SJSA1 (cell line): ENCODE data around the gene KCNH8. TPM values are rescaled to one million over a fixed set of nuclear protein-coding genes. Genes with fewer than 3 reads are reported as not detected.

Source experiments
- DNase-seq, 2 experiments: peaks; one replicate each; pipeline ENCODE4 v3.0.0-alpha.2; 2015 to 2020; ENCODE audit warnings: low spot score in 2 of 2, low read depth in 1 of 2
- H3K27ac ChIP-seq: fragments of 250-450 bp; sonication (Bioruptor Pico); 2 replicates; pipeline ENCODE4 v1.5.1; 2020; ENCODE audit warnings: mild to moderate bottlenecking, moderate library complexity
- H3K27me3 ChIP-seq: fragments of 250-450 bp; sonication (Bioruptor Pico); replicated peaks from 2 replicates; pipeline ENCODE4 v1.5.1; 2020; ENCODE audit warnings: mild to moderate bottlenecking, moderate library complexity
- H3K36me3 ChIP-seq: fragments of 250-450 bp; sonication (Bioruptor Pico); 2 replicates; pipeline ENCODE4 v1.5.1; 2020; ENCODE audit warnings: mild to moderate bottlenecking
- H3K4me1 ChIP-seq: fragments of 250-450 bp; sonication (Bioruptor Pico); replicated peaks from 2 replicates; pipeline ENCODE4 v1.6.1; 2021; ENCODE audit warnings: mild to moderate bottlenecking
- H3K4me3 ChIP-seq: fragments of 250-450 bp; sonication (Bioruptor Pico); 2 replicates; pipeline ENCODE4 v1.5.1; 2020; ENCODE audit warnings: mild to moderate bottlenecking
- H3K9me3 ChIP-seq: fragments of 250-450 bp; sonication (Bioruptor Pico); replicated peaks from 2 replicates; pipeline ENCODE4 v1.5.1; 2020; ENCODE audit warnings: mild to moderate bottlenecking
- total RNA-seq: library from RNA; depleted of rRNA; stranded (reverse); fragments of >200 nt; shearing (Covaris generic); gene quantifications from 2 replicates; pipeline ENCODE4 v1.2.3, GENCODE V29; 2014

Gene KCNH8
- total RNA-seq, 1 experiment from 2014 or later, result not detected

GRCh38 chr3:19295208-19295607 lies 146.9 kb downstream of the KCNH8 start:
- Histone ChIP-seq H3K27ac (no peak overlapping the region), H3K9me3 (no peaks in the 10 kb centered on the region), H3K27me3 (no peaks in the 10 kb centered on the region), H3K4me3 (no peak overlapping the region), H3K4me1 (no peaks in the 10 kb centered on the region), H3K36me3 (no peaks in the 10 kb centered on the region)
- DNase-seq, result no peak

GRCh38 chr3:19331931-19332330 lies 183.6 kb downstream of the KCNH8 start:
- H3K9me3 ChIP-seq, result no peaks in the 10 kb centered on the region
- H3K4me3 ChIP-seq, result no peak overlapping the region
- no peak overlapping the region for H3K27ac ChIP-seq
- H3K36me3 ChIP-seq, result no peaks in the 10 kb centered on the region
- no peaks in the 10 kb centered on the region for H3K4me1 ChIP-seq
- H3K27me3 ChIP-seq, result no peaks in the 10 kb centered on the region
- DNase-seq, result no peak

- Histone ChIP-seq H3K9me3 (no peaks in the 10 kb centered on the region), H3K27ac (no peak overlapping the region), H3K27me3 (no peaks in the 10 kb centered on the region), H3K4me3 (no peak overlapping the region), H3K36me3 (no peaks in the 10 kb centered on the region), H3K4me1 (no peaks in the 10 kb centered on the region)
- DNase-seq, result no peak
Observed at GRCh38 chr3:19334120-19334519, 185.8 kb downstream of the KCNH8 start.

- H3K36me3 ChIP-seq, result no peaks in the 10 kb centered on the region
- no peak overlapping the region for H3K4me3 ChIP-seq
Observed at GRCh38 chr3:19338769-19339168, 190.5 kb downstream of the KCNH8 start.

GRCh38 chr3:19342389-19342788 lies 194.1 kb downstream of the KCNH8 start:
- Histone ChIP-seq H3K27ac (no peak overlapping the region), H3K27me3 (no peaks in the 10 kb centered on the region), H3K9me3 (no peaks in the 10 kb centered on the region), H3K4me1 (no peaks in the 10 kb centered on the region), H3K36me3 (no peaks in the 10 kb centered on the region), H3K4me3 (no peak overlapping the region)
- no peak for DNase-seq

More at GRCh38 chr3:19338769-19339168, 190.5 kb downstream of the KCNH8 start:
- H3K27ac ChIP-seq, result no peak overlapping the region
- no peaks in the 10 kb centered on the region for H3K27me3 ChIP-seq
- H3K9me3 ChIP-seq, result no peaks in the 10 kb centered on the region
- no peak for DNase-seq
- H3K4me1 ChIP-seq, result no peaks in the 10 kb centered on the region

- Histone ChIP-seq H3K27ac (no peak overlapping the region), H3K36me3 (no peaks in the 10 kb centered on the region), H3K4me1 (no peaks in the 10 kb centered on the region), H3K9me3 (no peaks in the 10 kb centered on the region), H3K27me3 (no peaks in the 10 kb centered on the region), H3K4me3 (no peak overlapping the region)
- no peak for DNase-seq
Observed at GRCh38 chr3:19346759-19347158, 198.4 kb downstream of the KCNH8 start.

GRCh38 chr3:19347671-19348070 lies 199.4 kb downstream of the KCNH8 start:
- H3K27ac ChIP-seq, result no peak overlapping the region
- DNase-seq, result no peak
- no peak overlapping the region for H3K4me3 ChIP-seq
- no peaks in the 10 kb centered on the region for H3K4me1 ChIP-seq
- H3K9me3 ChIP-seq, result no peaks in the 10 kb centered on the region
- no peaks in the 10 kb centered on the region for H3K27me3 ChIP-seq
- no peaks in the 10 kb centered on the region for H3K36me3 ChIP-seq

GRCh38 chr3:19348500-19348899 lies 200.2 kb downstream of the KCNH8 start:
- no peaks in the 10 kb centered on the region for H3K27me3 ChIP-seq
- H3K4me1 ChIP-seq, result no peaks in the 10 kb centered on the region
- H3K36me3 ChIP-seq, result no peaks in the 10 kb centered on the region
- DNase-seq, result no peak
- H3K27ac ChIP-seq, result no peak overlapping the region
- H3K4me3 ChIP-seq, result no peak overlapping the region
- H3K9me3 ChIP-seq, result no peaks in the 10 kb centered on the region

- Histone ChIP-seq H3K27me3 (no peaks in the 10 kb centered on the region), H3K36me3 (no peaks in the 10 kb centered on the region), H3K27ac (no peak overlapping the region), H3K4me3 (no peak overlapping the region), H3K4me1 (no peaks in the 10 kb centered on the region), H3K9me3 (no peaks in the 10 kb centered on the region)
- no peak for DNase-seq
Observed at GRCh38 chr3:19348941-19349564, 200.7 kb downstream of the KCNH8 start.

GRCh38 chr3:19357947-19358346 lies 209.6 kb downstream of the KCNH8 start:
- no peaks in the 10 kb centered on the region for H3K4me1 ChIP-seq
- H3K27ac ChIP-seq, result no peak overlapping the region
- no peaks in the 10 kb centered on the region for H3K9me3 ChIP-seq
- H3K4me3 ChIP-seq, result no peak overlapping the region
- no peaks in the 10 kb centered on the region for H3K36me3 ChIP-seq
- no peak for DNase-seq
- H3K27me3 ChIP-seq, result no peaks in the 10 kb centered on the region

GRCh38 chr3:19363071-19363470 lies 214.8 kb downstream of the KCNH8 start:
- H3K36me3 ChIP-seq, result no peaks in the 10 kb centered on the region
- no peaks in the 10 kb centered on the region for H3K4me1 ChIP-seq
- H3K9me3 ChIP-seq, result no peaks in the 10 kb centered on the region
- H3K4me3 ChIP-seq, result no peak overlapping the region
- H3K27ac ChIP-seq, result no peak overlapping the region
- H3K27me3 ChIP-seq, result no peaks in the 10 kb centered on the region
- no peak for DNase-seq

- no peak overlapping the region for H3K27ac ChIP-seq
- DNase-seq, result no peak
- H3K4me3 ChIP-seq, result no peak overlapping the region
- H3K9me3 ChIP-seq, result no peaks in the 10 kb centered on the region
- no peaks in the 10 kb centered on the region for H3K27me3 ChIP-seq
- no peaks in the 10 kb centered on the region for H3K36me3 ChIP-seq
- no peaks in the 10 kb centered on the region for H3K4me1 ChIP-seq
Observed at GRCh38 chr3:19364148-19364547, 215.8 kb downstream of the KCNH8 start.

GRCh38 chr3:19365471-19365870 lies 217.2 kb downstream of the KCNH8 start:
- Histone ChIP-seq H3K4me3 (no peak overlapping the region), H3K9me3 (no peaks in the 10 kb centered on the region), H3K27ac (no peak overlapping the region), H3K27me3 (no peaks in the 10 kb centered on the region), H3K4me1 (no peaks in the 10 kb centered on the region), H3K36me3 (no peaks in the 10 kb centered on the region)
- DNase-seq, result no peak

GRCh38 chr3:19384868-19385267 lies 236.6 kb downstream of the KCNH8 start:
- Histone ChIP-seq H3K27me3 (no peaks in the 10 kb centered on the region), H3K9me3 (0 out of 2 replicates have a peak, but pooled peaks cover 2% of the 10 kb centered on the region), H3K4me1 (no peaks in the 10 kb centered on the region), H3K4me3 (no peak overlapping the region), H3K27ac (no peak overlapping the region), H3K36me3 (no peaks in the 10 kb centered on the region)
- no peak for DNase-seq

GRCh38 chr3:19392150-19392549 lies 243.8 kb downstream of the KCNH8 start:
- Histone ChIP-seq H3K9me3 (0 out of 2 replicates have a peak, but pooled peaks cover 2% of the 10 kb centered on the region), H3K36me3 (no peaks in the 10 kb centered on the region), H3K4me1 (no peaks in the 10 kb centered on the region), H3K4me3 (no peak overlapping the region), H3K27ac (no peak overlapping the region), H3K27me3 (no peaks in the 10 kb centered on the region)
- no peak for DNase-seq
